HG03139 (cell line): Measurements from ENCODE around the gene VAMP8.
"Not testable (repeated sequence)": the region's sequence is repeated elsewhere in the genome, so short reads cannot be mapped to it uniquely, and the experiment has no call there.

Experiments
- ATAC-seq: cut with Tn5 transposase; IDR thresholded peaks from one replicate; pipeline ENCODE4 v1.9.1; 2021; ENCODE audit not compliant: unreplicated experiment

The VAMP8 gene

DNA sequence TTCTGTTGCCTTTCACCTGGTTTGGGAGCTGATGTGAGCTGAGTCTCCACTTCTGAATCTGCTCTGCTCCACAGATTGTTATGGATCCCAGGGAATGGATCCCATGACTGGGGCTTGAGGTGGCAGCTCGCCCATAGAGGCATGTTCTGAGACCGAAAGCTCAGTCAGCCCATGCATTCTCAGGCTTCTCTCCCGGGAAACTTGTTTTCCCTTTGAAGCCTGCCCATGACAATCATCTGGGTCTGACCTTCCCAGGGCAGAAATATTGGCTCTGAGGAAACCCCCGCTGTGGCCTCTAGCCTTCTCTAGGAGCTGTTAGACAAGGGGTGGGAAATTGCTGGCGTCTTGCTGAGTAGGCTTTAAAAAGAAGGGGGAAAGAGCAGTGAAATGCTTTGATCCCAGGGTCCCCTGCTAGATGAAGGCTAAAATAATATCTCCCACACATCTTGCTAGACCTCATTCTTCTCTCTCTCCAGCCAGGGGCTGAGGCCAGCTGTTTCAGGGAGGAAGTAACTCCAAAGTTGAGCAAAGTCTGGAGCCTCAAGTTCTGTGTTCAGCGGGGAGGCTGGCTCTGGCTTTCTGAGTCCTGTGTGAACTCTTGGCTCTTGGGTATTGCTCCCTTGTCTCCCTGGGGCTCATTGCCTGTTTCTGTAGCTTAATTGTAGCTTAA lies 2.0 kb downstream of the VAMP8 start:
- ATAC-seq: no peak

DNA sequence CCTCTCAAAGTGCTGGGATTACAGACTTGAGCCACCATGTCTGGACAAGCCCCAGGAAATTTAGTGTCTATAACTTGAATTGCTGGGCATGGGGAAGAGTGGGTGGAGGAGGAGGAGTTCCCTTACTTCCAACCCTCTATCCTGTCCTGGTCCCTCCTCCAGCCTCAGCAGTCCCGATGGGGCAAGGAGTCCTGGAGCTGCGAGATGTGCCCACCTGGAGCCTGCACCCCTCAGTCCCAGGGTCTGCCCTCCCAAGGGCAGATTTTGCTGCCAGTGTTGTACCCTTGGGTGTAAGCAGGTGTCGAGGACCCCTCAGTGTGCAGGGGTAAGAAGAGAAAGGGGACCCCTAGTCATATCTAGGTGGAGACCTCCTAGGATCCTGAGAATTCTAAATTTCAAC lies 2.8 kb downstream of the VAMP8 start:
- no peak for ATAC-seq

DNA sequence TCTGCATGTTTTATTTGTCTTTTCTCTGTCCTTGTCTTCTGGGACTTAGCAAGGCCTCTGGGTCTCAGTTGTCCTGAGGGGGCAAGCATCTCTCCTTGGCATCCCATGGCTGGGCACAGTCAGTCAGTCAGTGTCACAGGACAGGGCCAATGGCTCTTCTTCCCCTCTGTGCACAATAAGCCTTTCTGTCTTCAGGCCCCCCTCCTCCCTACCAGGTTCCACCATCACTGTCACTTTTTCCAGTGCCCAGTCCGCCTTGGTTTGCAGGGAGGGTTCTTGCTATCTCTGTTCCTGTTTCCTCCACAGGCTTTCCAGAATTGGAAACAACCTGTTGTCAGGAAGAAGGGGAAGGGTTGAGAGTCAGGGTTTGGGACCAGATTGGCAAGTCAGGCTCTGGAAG lies 5.1 kb downstream of the VAMP8 start:
- ATAC-seq: no peak

DNA sequence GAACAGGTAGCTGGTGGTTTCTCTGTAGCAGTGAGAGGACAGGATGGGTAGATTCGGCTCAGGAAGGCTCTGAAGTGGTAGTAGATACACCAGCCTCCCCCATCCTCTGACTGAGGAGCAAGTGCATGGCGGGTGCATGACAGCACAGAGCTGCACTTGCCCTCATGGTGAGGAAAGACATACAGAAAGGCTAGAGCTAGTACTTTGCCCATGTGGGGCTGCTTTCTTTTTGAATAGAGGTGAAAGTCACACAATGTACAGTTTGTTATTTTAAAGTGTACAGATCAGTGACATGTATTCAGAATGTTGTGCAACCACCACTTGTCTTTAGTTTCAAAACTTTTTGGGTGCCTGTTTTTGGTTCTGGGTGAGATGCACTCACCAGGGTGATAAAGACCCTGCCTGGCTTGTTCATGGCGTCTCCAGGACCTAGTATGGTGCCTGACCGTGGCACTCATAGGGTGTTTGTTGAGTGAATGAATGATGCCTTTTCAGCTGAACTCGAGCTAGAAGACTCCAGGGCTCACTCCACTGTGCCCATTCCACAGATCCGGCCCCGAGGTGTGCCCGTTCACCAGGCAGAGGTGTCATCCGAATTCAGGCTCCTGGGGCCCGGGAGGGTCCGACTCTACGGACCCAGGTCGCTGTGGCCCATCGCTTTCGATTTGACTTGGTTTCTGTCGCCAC lies 6.4 kb downstream of the VAMP8 start:
- ATAC-seq: no peak

DNA sequence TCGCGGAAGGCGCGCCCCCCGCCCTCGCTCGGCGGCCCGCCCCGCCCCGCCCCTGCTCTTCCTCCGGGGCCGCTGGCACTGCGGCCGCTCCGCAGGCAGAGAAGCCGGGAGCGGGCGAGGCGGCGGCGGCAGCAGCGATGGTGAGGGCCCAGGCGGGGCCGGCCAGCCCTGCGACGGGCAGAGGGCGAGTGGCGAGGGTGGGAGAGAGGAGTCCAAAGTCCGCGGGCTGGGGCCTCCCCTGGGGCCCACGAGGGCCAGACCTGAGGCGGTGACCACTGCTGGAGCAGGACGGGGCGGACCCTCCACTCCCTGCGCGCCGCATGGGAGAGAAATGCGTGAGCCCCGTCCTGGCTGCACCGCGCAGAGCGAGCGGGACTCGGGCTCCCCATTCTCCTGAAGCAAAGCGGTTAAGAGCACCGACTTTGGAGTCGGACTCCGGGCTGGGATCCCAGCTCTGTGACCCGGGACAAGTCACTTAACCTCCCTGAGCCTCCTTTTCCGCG lies 7.0 kb downstream of the VAMP8 start, which contains the start of gene VAMP5:
Gene VAMP5, plus strand, starts transcription at position 78 of the 503 bp plus-strand sequence. Its CDS starts 60 bp downstream, at position 138.
- no peak for ATAC-seq

DNA sequence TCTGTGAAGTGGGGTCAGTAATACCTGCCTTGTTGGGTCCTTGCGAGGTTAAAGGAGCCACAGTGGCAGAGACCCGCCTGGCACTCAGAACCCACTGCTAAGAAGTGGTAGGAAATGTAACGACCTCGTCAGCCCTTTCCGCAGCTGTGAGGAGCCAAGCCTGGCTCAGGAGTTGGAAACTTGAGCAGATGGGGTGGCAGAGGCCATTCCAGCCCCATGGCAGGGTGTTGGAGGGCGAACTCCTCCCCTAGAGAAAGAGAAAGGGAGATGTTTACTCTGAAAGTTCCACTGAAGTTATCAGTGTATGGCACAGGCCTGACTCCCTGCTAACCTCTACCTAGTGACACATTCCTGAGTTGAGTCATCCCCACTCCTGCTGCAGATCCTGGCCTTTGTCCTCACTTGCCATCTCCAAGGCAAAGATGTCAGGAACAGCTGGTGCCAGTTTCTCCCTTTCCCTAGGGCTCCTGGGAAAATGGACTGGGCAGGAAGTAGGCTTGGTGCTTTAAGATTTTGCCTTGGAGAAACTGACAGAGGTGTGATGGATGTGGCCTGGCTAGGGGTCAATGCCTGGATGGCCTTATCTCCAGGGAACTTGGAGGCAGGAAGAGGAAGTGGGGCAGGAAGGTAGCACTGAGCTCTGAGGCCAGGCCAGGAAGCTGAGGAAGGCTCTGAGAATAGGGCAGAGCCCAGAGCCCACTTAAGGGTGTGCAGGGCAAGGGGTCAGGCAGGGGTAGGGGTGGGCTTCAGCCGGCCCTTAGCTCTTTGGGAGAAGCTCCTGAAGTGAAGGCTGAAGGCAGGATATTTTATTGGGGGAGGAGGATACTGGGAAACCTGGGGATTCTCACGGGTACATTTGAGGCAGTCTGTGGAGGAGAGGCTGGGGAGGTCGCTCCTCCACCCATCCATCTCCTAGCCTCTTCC lies 7.7 kb downstream of the VAMP8 start:
- ATAC-seq: no peak

DNA sequence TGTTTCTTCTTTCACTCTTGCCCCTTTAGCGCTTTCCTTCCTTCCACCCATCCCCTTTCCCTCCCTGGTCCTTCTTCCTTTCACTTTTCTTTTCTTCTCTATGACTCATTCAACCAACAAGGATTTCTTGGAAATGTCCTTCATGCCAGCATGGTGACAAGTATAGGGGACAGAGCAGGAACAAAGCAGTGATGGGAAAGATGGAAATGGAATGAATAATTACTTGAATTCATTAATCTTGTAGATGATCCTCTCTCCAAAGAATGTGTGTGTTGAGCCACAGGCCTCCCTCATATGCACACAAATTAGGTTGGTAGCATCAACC lies 8.4 kb downstream of the VAMP8 start:
- no peak for ATAC-seq

DNA sequence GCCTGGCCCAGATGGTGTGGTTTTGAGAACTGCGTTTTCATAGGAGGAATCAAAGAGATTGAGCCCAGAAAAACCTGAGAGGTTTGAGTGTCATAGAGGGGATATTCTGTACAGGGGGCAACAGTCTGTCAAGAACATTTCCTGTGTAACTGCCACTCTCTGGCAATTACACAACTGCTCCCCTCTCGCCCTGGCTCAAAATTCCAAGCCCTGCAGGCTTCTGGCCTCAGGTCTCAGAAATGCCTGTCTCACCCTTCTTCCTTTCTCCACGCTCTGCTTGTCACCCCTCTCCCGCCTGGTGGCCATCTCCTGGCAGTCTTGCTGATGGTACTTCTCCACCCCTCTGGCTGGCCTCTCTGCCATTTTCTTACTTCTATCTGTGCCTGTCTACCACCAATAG lies 10.8 kb downstream of the VAMP8 start:
- ATAC-seq: no peak

DNA sequence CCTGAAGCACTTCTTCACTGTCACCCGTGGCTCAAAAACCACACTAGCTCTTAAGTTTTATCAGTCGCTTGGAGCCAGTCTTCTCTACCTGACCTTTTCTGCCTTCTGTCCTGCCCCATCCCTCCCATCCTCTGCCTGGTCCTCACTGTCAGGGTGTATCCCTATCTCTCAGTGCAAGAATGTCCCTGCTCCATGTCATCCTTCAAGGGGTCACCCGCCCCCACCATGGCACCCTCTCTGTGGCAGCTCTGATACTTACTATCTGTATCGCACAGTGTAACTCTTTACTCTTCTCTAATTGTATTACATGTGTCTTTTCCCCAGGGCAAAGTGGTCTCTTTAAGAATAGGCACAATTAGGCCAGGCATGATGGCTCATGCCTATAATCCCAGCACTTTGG lies 11.3 kb downstream of the VAMP8 start:
- ATAC-seq: no peak

DNA sequence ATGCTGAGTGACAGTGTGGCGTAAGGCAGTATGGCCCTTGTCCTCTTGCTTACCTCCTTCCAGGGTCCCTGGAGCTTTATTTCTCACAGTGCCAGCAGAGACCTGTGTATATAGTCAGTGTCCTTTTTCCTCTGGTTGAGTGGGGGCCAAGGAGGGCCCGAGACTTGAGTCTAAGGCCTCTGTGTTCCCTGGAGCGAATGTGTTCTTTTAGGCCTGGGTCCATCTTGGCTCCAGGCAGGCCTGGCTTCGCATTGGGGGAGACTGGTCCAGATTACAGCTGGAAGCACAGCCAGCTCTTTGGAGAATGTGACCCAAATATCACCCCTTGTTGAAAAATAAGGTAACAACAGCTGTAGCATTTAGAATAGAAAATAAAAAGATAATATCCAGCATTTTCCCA lies 11.8 kb downstream of the VAMP8 start:
- ATAC-seq: no peak

DNA sequence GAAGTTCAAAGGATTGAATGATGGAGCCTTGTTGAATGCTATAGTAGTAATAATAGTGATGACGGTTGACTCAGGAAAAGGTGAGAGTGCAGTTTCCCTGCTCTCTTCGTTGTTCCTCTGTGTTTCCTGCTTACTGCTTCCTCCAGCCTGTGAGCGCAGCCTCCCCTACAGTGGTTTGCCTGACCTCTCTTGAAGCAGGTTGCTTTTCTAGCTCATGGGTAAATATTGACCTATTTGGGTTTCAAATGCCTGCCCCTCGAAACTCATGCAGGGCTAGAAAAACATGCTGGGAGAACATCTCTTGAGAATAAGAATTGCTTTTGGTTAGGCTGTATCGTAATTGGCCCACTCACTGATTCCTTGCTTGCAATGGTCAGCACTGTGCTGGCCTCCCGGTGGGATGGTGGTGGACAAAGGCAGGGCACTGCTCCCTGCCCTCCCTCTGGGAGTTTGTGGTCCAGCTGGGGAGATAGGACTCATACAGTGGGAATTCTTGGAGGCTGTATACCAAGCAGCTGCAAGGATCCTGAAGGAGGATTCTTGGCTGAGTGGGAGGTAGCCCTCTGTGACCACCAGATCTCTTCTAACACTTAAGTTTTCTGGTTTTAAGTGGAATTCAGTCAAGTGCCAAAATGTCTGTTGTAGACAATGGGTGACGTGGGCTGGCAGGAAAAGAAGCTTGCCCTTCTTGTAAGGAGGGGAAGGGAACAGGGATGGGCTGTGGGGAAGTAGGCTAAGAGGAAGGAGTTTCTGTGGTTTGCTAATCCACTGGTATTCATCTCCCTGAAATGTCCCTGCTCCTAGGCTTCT lies 12.8 kb downstream of the VAMP8 start:
- no peak for ATAC-seq

DNA sequence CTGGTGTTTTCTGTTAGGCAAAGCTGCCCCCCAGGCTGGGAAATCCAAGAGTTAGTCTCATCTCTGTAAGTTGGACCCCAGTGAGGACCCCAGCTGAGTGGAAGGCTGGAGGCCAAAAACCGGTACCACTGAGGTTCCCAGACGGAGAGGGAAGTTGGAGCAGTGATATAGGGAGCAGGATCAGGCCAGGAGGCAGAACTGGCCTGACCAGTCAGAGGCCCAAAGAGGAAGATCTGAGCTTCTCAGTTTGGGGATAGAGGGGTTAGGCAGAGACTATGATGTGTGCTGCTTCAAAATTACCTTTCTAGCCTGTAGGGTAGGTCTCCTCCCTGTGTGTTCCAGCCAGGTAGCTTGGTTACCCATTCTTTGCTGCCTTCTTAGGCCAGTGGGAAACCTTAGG lies 13.6 kb downstream of the VAMP8 start:
- no peak for ATAC-seq

DNA sequence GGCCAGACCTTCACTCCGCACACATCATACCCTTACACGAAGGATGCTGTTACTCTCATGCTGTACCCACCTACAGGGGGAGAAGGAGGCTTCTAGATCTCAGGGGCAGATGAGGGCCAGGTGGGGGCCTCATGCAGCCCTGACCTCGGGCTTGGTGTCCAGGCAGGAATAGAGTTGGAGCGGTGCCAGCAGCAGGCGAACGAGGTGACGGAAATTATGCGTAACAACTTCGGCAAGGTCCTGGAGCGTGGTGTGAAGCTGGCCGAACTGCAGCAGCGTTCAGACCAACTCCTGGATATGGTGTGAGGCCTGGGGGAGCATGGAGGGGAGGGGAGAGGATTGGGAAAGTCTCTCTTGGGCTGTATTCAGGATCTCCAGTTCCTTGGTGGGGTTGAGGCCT lies 14.2 kb downstream of the VAMP8 start:
- no peak for ATAC-seq

DNA sequence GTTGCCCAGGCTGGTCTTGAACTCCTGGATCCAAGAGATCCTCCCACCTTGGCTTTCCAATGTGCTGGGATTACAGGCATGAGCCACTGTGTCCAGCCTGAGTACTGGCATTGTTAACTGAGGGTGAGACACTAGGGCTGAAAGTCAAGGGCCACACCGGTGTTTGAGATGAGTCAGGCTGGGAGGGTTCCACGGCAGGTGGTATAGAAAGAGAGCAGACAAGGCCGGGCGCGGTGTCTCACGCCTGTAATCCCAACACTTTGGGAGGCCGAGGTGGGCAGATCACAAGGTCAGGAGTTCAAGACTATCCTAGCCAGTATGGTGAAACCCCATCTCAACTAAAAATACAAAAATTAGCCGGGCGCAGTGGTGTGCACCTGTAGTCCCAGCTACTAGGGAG lies 14.9 kb downstream of the VAMP8 start:
- not testable (repeated sequence) for ATAC-seq

DNA sequence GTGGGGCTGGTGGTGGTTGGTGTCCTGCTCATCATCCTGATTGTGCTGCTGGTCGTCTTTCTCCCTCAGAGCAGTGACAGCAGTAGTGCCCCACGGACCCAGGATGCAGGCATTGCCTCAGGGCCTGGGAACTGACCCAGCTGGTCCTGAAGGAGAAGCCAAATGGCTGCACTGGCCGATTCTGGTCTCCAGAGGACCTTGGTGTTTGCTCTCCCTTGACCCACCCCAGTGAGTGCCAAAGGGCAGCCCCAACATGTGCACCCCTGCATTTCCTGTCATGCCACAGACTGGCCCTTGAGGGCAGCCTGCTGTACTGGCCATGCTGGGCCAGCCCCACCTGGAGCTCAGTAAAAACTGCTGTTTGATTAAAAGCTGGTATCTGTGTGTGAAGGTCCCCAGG lies 15.6 kb downstream of the VAMP8 start:
- ATAC-seq: no peak

DNA sequence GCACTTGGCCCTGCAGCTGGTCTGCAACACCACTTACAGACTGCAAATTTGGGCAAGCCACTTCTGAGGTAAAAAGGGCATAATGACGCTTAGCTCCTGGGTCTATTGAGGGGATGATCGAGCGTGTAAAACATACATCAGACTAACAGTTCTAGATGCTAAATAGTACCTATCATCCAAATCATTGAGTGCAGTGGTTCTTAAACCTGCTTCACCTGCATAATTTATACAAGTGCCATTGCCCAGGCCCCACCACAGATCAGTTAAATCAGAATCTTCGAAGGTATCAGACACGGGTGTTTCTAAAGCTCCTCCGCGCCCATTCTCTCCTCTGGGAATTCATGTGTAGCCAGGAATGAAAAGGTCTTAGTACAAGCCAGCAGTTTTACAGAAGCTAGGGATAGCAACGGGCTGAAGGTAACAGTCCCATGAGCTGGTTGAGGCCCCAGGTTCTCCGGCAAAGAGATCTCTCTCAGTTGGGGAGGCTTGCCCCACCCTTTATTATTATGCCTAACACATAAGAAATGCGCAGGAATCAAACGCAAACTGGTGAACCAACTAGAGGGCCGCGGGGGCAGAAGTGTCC lies 17.4 kb downstream of the VAMP8 start:
- no peak for ATAC-seq

DNA sequence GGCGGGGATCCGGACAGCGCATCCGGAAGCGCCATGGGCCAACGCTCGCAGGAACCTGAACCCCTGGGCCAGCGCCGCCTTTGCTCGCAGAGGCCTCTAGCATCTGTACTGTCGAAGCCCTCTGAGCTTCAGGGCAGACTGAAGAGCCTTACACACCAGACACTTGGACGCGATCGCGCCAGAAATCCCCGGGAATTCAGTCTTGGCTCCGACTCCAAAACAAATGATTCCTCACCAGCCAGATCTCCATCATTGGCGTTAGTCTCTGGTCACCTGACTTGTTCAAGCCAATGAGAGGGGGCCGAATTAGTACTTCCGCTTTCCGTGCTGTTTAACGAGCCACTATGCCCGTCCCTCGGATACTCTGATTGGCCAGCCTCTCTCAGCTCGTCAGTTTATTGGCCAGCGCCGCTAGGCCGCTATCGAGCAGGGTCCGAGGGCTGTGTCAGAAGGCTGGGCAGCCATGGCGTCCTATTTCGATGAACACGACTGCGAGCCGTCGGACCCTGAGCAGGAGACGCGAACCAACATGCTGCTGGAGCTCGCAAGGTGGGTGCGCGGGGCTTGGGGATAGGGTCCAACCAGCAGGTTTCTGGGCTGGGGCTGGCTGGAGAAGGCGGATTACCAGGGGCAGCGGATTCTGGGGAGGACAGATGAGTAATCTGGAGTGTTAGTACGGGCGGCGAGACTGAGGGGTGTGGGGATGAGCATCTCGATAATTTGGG lies 18.1 kb downstream of the VAMP8 start, which contains the start of gene RNF181:
Gene RNF181, plus strand, starts transcription at position 445 of the 725 bp plus-strand sequence. Its CDS starts 19 bp downstream, at position 464.
- peak; percentile 99 for ATAC-seq

DNA sequence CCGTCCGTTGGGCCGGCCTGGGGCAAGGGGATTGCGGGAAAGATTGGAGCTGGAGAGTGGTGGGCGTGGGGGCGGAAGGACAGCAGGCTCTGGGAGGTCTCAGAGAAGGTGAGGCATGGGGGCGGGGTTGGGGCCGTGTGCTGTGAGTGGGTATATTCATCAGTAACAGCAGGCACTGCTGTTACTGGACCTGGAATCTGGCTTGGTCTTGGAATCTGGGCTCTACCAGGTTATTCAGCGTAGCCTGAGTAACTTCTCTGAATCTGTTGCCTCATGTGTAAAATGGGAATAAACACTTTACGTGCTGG lies 18.6 kb downstream of the VAMP8 start:
- ATAC-seq: no peak

DNA sequence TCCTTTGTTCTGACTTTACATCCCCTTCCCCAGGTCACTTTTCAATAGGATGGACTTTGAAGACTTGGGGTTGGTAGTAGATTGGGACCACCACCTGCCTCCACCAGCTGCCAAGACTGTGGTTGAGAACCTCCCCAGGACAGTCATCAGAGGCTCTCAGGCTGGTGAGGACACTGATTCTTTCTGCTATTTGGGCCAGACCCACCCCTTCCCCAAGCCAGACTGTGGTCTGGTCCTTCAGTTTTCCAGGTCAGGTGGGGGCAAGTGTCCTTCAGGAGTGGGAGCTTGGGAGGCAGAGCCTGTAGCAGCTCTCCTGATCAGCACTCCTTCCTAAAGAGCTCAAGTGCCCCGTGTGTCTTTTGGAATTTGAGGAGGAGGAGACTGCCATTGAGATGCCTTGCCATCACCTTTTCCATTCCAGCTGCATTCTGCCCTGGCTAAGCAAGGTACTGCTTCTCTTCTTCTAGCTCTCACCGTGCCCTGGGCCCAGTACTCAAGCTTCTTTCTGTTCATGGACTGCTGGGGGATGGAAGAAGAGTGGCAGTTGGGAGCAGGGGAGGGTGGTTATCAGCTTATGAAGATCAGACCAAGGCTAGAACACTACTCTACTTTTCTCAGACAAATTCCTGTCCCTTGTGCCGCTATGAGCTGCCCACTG lies 19.2 kb downstream of the VAMP8 start:
- ATAC-seq: no peak
